ENCODE measurements around the gene CAT. TPM values are rescaled to one million over a fixed set of nuclear protein-coding genes. Genes with fewer than 3 reads are reported as not detected.

Gene CAT
- total and polyA plus RNA-seq, 5 donors from 2014 or later, result 26.8 to 119 (median 90.6) TPM

GRCh38 chr11:34521265-34521664 is 82.5 kb downstream of the CAT start:
- Mint-ChIP-seq H3K4me3 (no peak overlapping the region), H3K27ac (no peak overlapping the region), H3K36me3 (no peaks in the 10 kb centered on the region), H3K9me3 (no peaks in the 10 kb centered on the region), H3K27me3 (no peaks in the 10 kb centered on the region), H3K4me1 (no peaks in the 10 kb centered on the region)
- Histone ChIP-seq H3K36me3 (ENCODE audit: control insufficient read depth, insufficient read depth, low read length) (no peaks in the 10 kb centered on the region), H3K4me3 (ENCODE audit: low read depth, low read length) (no peak overlapping the region), H3K9me3 (ENCODE audit: control insufficient read depth in 2 of 2, low read length in 2 of 2) (no peaks in the 10 kb centered on the region), H3K27me3 (ENCODE audit: control insufficient read depth, insufficient read depth, low read length) (peaks cover 2% of the 10 kb centered on the region), H3K4me1 (ENCODE audit: control insufficient read depth, insufficient read depth, low read length, poor library complexity, severe bottlenecking) (no peaks in the 10 kb centered on the region), H3K27ac (ENCODE audit: insufficient read depth, low read length, poor library complexity, severe bottlenecking) (no peak overlapping the region)
- ATAC-seq (ENCODE audit: low read depth in 2 of 2), result no peak
- no peak for DNase-seq

Other genes with a start within 250 kb of the CAT start
- gene ABTB2, start 80.9 kb upstream of the CAT start, total RNA-seq, result 0.89 TPM
- gene ABTB2, start 80.9 kb upstream of the CAT start, polyA plus RNA-seq, result under 1 TPM in 2 of 4 donors, not detected in 2; 0.12 to 0.13 TPM
- gene ELF5, start 74.9 kb downstream of the CAT start, total RNA-seq, result not detected
- not detected for gene ELF5, start 74.9 kb downstream of the CAT start, polyA plus RNA-seq
- gene EHF, start 182.2 kb downstream of the CAT start, total RNA-seq, result not detected
- not detected for gene EHF, start 182.2 kb downstream of the CAT start, polyA plus RNA-seq